Smooth muscle cell (in vitro differentiated cells): ENCODE data around the gene STX11. TPM values are rescaled to one million over a fixed set of nuclear protein-coding genes. Genes with fewer than 3 reads are reported as not detected.

Experiments
- DNase-seq: peaks from one replicate; lab custom pipeline; 2025; ENCODE audit not compliant: unreplicated experiment; lab: John Stamatoyannopoulos, UW
- H2AFZ ChIP-seq: fragments of 200-600 bp; sonication (generic); 2 replicates; pipeline ENCODE4 v1.6.0; 2016; ENCODE audit warnings: antibody characterized with exemption, low read depth, mild to moderate bottlenecking
- H3F3A ChIP-seq: fragments of 200-600 bp; sonication (generic); 2 replicates; pipeline ENCODE4 v1.6.0; 2017; ENCODE audit warnings: antibody characterized with exemption, low read depth
- H3K27ac ChIP-seq: fragments of 200-600 bp; sonication (generic); 2 replicates; pipeline ENCODE4 v1.5.1; 2016; ENCODE audit warnings: low read depth, mild to moderate bottlenecking
- H3K27me3 ChIP-seq: fragments of 200-600 bp; sonication (generic); 2 replicates; pipeline ENCODE4 v1.6.1; 2016; ENCODE audit warnings: low read depth, mild to moderate bottlenecking
- H3K36me3 ChIP-seq: fragments of 200-600 bp; sonication (generic); 2 replicates; pipeline ENCODE4 v1.5.1; 2016; ENCODE audit warnings: low read depth
- H3K4me1 ChIP-seq: fragments of 200-600 bp; sonication (generic); 2 replicates; pipeline ENCODE4 v1.5.1; 2016; ENCODE audit warnings: low read depth
- H3K4me2 ChIP-seq: fragments of 200-600 bp; sonication (generic); 2 replicates; pipeline ENCODE4 v1.6.0; 2016; ENCODE audit warnings: mild to moderate bottlenecking
- H3K4me3 ChIP-seq: fragments of 200-600 bp; sonication (generic); 2 replicates; pipeline ENCODE4 v1.5.1; 2016; ENCODE audit warnings: mild to moderate bottlenecking
- H3K79me2 ChIP-seq: fragments of 200-600 bp; sonication (generic); 2 replicates; pipeline ENCODE4 v1.6.0; 2016; ENCODE audit warnings: low read depth, mild to moderate bottlenecking
- H3K9ac ChIP-seq: fragments of 200-600 bp; sonication (generic); 2 replicates; pipeline ENCODE4 v1.6.0; 2016; ENCODE audit warnings: low read depth
- H3K9me3 ChIP-seq: fragments of 200-600 bp; sonication (generic); replicated peaks from 2 replicates; pipeline ENCODE4 v1.5.1; 2016; ENCODE audit warnings: low read depth
- H4K20me1 ChIP-seq: fragments of 200-600 bp; sonication (generic); 2 replicates; pipeline ENCODE4 v1.6.0; 2016; ENCODE audit warnings: low read depth
- WGBS: methylation state at CpG from one replicate; pipeline ENCODE4 v1.1.7; 2016; ENCODE audit warnings: low lambda C conversion rate; 5-methylcytosine and 5-hydroxymethylcytosine counted together
- polyA plus RNA-seq: library from polyadenylated mRNA; unstranded; fragments of >200 nt; fragmentation: Nextera tagmentation; extraction: Ambion mirVana; gene quantifications from 2 replicates; pipeline ENCODE4 v1.2.1, GENCODE V29; 2016
- total RNA-seq: library from RNA; depleted of rRNA; stranded (reverse); fragments of >200 nt; gene quantifications from 2 replicates; pipeline ENCODE4 v1.2.3, GENCODE V29; 2014
- TF ChIP-seq, protein P1 (sequence below): fragments of 200-600 bp; sonication (generic); IDR thresholded peaks from 2 replicates; pipeline ENCODE4 v1.5.1; 2017; ENCODE audit warnings: borderline replicate concordance, mild to moderate bottlenecking, antibody characterized with exemption; ENCODE audit not compliant: insufficient read depth, poor library complexity, severe bottlenecking

Gene STX11
- total and polyA plus RNA-seq, 2 experiments from 2014 or later, result 0.53 to 0.72 TPM

DNA sequence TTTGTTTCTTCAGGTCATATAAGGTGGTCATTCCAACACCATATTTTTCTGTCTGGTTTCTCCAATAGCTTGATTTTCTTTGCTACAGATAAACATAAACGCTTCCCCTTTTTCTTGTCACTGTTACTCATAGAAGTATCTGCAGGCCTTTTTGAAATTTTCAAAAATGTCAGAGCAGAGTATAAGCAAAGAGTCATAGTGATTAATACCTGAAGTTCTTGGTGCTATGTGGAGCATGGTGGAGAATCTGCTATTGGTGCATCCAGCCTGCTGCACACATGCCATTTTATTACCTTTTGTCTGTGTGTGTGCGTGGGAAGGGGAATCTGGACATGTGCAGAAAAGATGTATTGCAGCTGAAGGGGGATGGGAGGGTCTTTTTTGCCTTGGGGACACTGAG lies 19.7 kb downstream of the STX11 start:
- no peaks in the 10 kb centered on the region for H3K9me3 ChIP-seq
- no peaks in the 10 kb centered on the region for H3K36me3 ChIP-seq
- H3K4me1 ChIP-seq, result no peaks in the 10 kb centered on the region
- H3K9ac ChIP-seq, result no peak overlapping the region
- H3K27ac ChIP-seq, result no peak overlapping the region
- TF ChIP-seq, protein P1, sequence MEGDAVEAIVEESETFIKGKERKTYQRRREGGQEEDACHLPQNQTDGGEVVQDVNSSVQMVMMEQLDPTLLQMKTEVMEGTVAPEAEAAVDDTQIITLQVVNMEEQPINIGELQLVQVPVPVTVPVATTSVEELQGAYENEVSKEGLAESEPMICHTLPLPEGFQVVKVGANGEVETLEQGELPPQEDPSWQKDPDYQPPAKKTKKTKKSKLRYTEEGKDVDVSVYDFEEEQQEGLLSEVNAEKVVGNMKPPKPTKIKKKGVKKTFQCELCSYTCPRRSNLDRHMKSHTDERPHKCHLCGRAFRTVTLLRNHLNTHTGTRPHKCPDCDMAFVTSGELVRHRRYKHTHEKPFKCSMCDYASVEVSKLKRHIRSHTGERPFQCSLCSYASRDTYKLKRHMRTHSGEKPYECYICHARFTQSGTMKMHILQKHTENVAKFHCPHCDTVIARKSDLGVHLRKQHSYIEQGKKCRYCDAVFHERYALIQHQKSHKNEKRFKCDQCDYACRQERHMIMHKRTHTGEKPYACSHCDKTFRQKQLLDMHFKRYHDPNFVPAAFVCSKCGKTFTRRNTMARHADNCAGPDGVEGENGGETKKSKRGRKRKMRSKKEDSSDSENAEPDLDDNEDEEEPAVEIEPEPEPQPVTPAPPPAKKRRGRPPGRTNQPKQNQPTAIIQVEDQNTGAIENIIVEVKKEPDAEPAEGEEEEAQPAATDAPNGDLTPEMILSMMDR, result no peak
- H2AFZ ChIP-seq, result no peak overlapping the region
- H3K4me2 ChIP-seq, result no peak overlapping the region
- H3K4me3 ChIP-seq, result no peak overlapping the region
- H3K79me2 ChIP-seq, result no peaks in the 10 kb centered on the region
- no peaks in the 10 kb centered on the region for H3K27me3 ChIP-seq
- no peaks in the 10 kb centered on the region for H3F3A ChIP-seq
- no peaks in the 10 kb centered on the region for H4K20me1 ChIP-seq
- WGBS, result 96% methylated on average over 2 of the region's 2 CpGs
- DNase-seq, result no peak

DNA sequence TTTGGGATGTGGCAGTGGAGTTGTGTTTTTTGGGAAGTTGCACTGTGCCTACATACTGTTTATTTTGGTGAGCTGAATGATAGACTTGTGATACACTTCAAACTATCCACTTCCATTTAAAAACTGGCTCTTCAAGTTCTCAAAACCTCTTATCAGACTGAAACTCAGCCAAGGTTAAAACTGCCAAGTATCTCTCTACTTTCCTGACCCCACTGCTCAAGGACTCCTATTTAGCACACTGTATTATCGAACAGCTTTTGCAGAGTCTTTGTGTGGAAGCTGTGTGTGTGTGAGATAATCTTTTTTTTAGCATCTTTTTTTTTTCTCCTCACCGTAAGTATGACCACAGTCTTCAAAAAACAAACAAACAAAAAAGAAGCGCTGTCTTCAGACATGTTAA lies 21.1 kb downstream of the STX11 start:
- H3K4me1 ChIP-seq, result no peaks in the 10 kb centered on the region
- WGBS, result 92% methylated on average over 3 of the region's 3 CpGs
- no peaks in the 10 kb centered on the region for H3K36me3 ChIP-seq
- H4K20me1 ChIP-seq, result no peaks in the 10 kb centered on the region
- no peak overlapping the region for H3K27ac ChIP-seq
- H3K4me2 ChIP-seq, result no peak overlapping the region
- TF ChIP-seq, protein P1, result no peak
- H3K79me2 ChIP-seq, result no peaks in the 10 kb centered on the region
- H2AFZ ChIP-seq, result no peak overlapping the region
- no peak overlapping the region for H3K9ac ChIP-seq
- DNase-seq, result no peak
- no peak overlapping the region for H3K4me3 ChIP-seq
- no peaks in the 10 kb centered on the region for H3K9me3 ChIP-seq
- no peaks in the 10 kb centered on the region for H3F3A ChIP-seq
- H3K27me3 ChIP-seq, result no peaks in the 10 kb centered on the region

DNA sequence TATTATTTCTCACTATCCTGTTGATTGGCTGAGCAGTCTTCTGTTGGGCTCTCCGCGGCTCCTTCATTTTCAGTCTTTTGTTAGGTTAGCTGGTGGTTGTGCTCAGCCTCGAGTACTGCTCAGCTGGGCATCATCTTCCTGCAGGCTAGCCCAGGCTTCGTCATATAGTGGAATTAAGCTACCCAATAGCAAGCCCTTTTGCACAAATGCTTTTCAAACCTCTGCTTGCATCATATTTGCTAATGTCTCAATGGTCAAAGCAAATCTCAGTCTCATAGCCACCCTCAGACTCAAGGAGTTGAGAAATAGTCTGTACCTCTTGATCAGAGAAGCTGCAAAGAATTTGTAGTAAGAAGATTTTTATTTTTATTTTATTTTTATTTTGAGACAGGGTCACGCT lies 23.7 kb downstream of the STX11 start:
- no peaks in the 10 kb centered on the region for H4K20me1 ChIP-seq
- no peak overlapping the region for H2AFZ ChIP-seq
- H3K79me2 ChIP-seq, result no peaks in the 10 kb centered on the region
- H3K4me3 ChIP-seq, result no peak overlapping the region
- no peaks in the 10 kb centered on the region for H3K9me3 ChIP-seq
- TF ChIP-seq, protein P1, result no peak
- no peak overlapping the region for H3K27ac ChIP-seq
- H3K4me1 ChIP-seq, result no peaks in the 10 kb centered on the region
- no peak overlapping the region for H3K4me2 ChIP-seq
- DNase-seq, result no peak
- no peak overlapping the region for H3K9ac ChIP-seq
- H3K27me3 ChIP-seq, result no peaks in the 10 kb centered on the region
- no peaks in the 10 kb centered on the region for H3F3A ChIP-seq
- H3K36me3 ChIP-seq, result no peaks in the 10 kb centered on the region
- 97% methylated on average over 5 of the region's 5 CpGs for WGBS

DNA sequence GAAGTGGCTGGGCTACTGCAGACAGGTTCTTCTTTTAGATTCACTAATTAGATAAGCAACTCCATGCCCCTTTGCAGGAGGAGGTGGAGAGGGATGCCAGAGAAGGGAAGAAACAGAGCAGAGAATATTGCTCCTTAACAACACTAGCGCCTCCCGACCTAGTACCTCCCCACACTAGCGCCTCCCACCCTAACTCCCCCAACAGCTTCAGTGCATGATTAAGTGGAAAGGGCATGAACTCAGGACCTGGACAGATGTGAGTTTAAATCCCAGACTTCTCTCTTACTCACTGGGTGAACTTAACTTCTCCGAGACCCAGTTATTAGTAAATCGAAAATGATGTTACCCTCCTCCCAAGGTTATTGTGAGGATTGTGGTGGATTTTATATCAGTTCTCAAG lies 25.7 kb downstream of the STX11 start:
- Histone ChIP-seq H3K27me3 (no peaks in the 10 kb centered on the region), H3K9ac (no peak overlapping the region), H4K20me1 (no peaks in the 10 kb centered on the region), H3K79me2 (no peaks in the 10 kb centered on the region), H3K4me3 (no peak overlapping the region), H3K4me2 (no peak overlapping the region), H3K9me3 (no peaks in the 10 kb centered on the region), H2AFZ (no peak overlapping the region), H3K36me3 (no peaks in the 10 kb centered on the region), H3K27ac (no peak overlapping the region), H3F3A (no peaks in the 10 kb centered on the region), H3K4me1 (no peaks in the 10 kb centered on the region)
- TF ChIP-seq, protein P1, result no peak
- DNase-seq, result no peak
- WGBS, result 88% methylated on average over 5 of the region's 5 CpGs
